Medulla oblongata (tissue), 1 donor: ENCODE data around the gene CLEC4E.
"Not testable (repeated sequence)": the region's sequence is repeated elsewhere in the genome, so short reads cannot be mapped to it uniquely, and the experiment has no call there.

ENCODE experiments used
- DNase-seq: peaks from one replicate; pipeline ENCODE4 v3.0.0-alpha.2; 2015; ENCODE audit errors: extremely low spot score

Gene CLEC4E

GRCh38 chr12:8537820-8538219 lies 2.9 kb downstream of the CLEC4E start:
- not testable (repeated sequence) for DNase-seq

- no peak for DNase-seq
Observed at GRCh38 chr12:8532045-8532444, 8.7 kb downstream of the CLEC4E start.

- no peak for DNase-seq
Observed at GRCh38 chr12:8527250-8528130, 13.2 kb downstream of the CLEC4E start.

- DNase-seq: peak; percentile 6
Observed at GRCh38 chr12:8519171-8519570, 21.5 kb downstream of the CLEC4E start.

- no peak for DNase-seq
Observed at GRCh38 chr12:8517971-8518370, 22.7 kb downstream of the CLEC4E start.

GRCh38 chr12:8513256-8513655 lies 27.4 kb downstream of the CLEC4E start, which contains the start of gene CLEC4D:
CLEC4D (plus strand) TSS chr12:8513503; CDS start chr12:8513733, 230 bp downstream.
- no peak for DNase-seq

GRCh38 chr12:8508910-8509841 lies 31.5 kb downstream of the CLEC4E start:
- no peak for DNase-seq

GRCh38 chr12:8508223-8508622 lies 32.5 kb downstream of the CLEC4E start:
- no peak for DNase-seq

- no peak for DNase-seq
Observed at GRCh38 chr12:8507596-8507995, 33.1 kb downstream of the CLEC4E start.

- no peak for DNase-seq
Observed at GRCh38 chr12:8504351-8504750, 36.4 kb downstream of the CLEC4E start.

- DNase-seq: no peak
Observed at GRCh38 chr12:8501720-8502119, 39.0 kb downstream of the CLEC4E start.

GRCh38 chr12:8499616-8500015 lies 41.1 kb downstream of the CLEC4E start:
- no peak for DNase-seq

GRCh38 chr12:8496074-8496473 lies 44.6 kb downstream of the CLEC4E start:
- not testable (repeated sequence) for DNase-seq

GRCh38 chr12:8495671-8496070 lies 45.0 kb downstream of the CLEC4E start:
- not testable (repeated sequence) for DNase-seq

GRCh38 chr12:8493084-8493483 lies 47.6 kb downstream of the CLEC4E start:
- DNase-seq: peak; percentile 76

- peak; percentile 19 for DNase-seq
Observed at GRCh38 chr12:8491646-8492530, 48.8 kb downstream of the CLEC4E start.
